22Rv1 (cell line): ENCODE results near the gene CEL.

Experiments used
- CTCF ChIP-seq: fragments of 450-650 bp; IDR thresholded peaks from 2 replicates; pipeline ENCODE4 v1.5.1; 2017; ENCODE audit warnings: mild to moderate bottlenecking
- ZFX ChIP-seq: fragments of 450-650 bp; IDR thresholded peaks from 2 replicates; pipeline ENCODE4 v1.6.1; 2017; ENCODE audit warnings: antibody characterized with exemption, borderline replicate concordance

GRCh38 chr9:133046196-133046899 lies 15.4 kb upstream of the CEL start:
- TF ChIP-seq CTCF (no peak), ZFX (no peak)
